Nephron progenitor cell (in vitro differentiated cells): ENCODE data around the gene NHS.

ENCODE experiments used
- DNase-seq: peaks from one replicate; pipeline ENCODE4 v3.0.0; 2021
- H3K27ac Mint-ChIP-seq: 2 replicates; pipeline ENCODE4 v1.8.0; 2021; ENCODE audit warnings: mild to moderate bottlenecking, moderate library complexity, mixed read lengths
- H3K27me3 Mint-ChIP-seq: 2 replicates; pipeline ENCODE4 v1.8.0; 2021; ENCODE audit warnings: mild to moderate bottlenecking, low read depth, mixed read lengths; ENCODE audit not compliant: poor library complexity
- H3K36me3 Mint-ChIP-seq: 2 replicates; pipeline ENCODE4 v1.8.0; 2021; ENCODE audit warnings: low read depth, mixed read lengths
- H3K4me1 Mint-ChIP-seq: 2 replicates; pipeline ENCODE4 v1.8.0; 2021; ENCODE audit warnings: mixed read lengths
- H3K4me3 Mint-ChIP-seq: 2 replicates; pipeline ENCODE4 v1.8.0; 2021; ENCODE audit warnings: mild to moderate bottlenecking, moderate library complexity, mixed read lengths
- H3K9me3 Mint-ChIP-seq: 2 replicates; pipeline ENCODE4 v1.8.0; 2021; ENCODE audit warnings: mild to moderate bottlenecking, moderate library complexity, mixed read lengths
- CTCF ChIP-seq: fragments of 200-600 bp; sonication (generic); IDR thresholded peaks from 2 replicates; pipeline ENCODE4 v1.5.0; 2021; ENCODE audit warnings: antibody characterized with exemption

The NHS gene

GRCh38 chrX:17685026-17685425, 310.0 kb downstream of the NHS start:
- peaks cover 12% of the 10 kb centered on the region for H3K27me3 Mint-ChIP-seq
- no peak overlapping the region for H3K4me3 Mint-ChIP-seq
- peaks cover 34% of the 10 kb centered on the region for H3K4me1 Mint-ChIP-seq
- H3K36me3 Mint-ChIP-seq = peaks cover 5% of the 10 kb centered on the region
- TF ChIP-seq CTCF = no peak
- no peaks in the 10 kb centered on the region for H3K9me3 Mint-ChIP-seq
- DNase-seq = no peak
- H3K27ac Mint-ChIP-seq = peak overlapping the region; percentile 21

- Mint-ChIP-seq H3K4me3 (no peak overlapping the region), H3K4me1 (peaks cover 48% of the 10 kb centered on the region), H3K9me3 (no peaks in the 10 kb centered on the region), H3K36me3 (peaks cover 5% of the 10 kb centered on the region), H3K27me3 (peaks cover 6% of the 10 kb centered on the region), H3K27ac (no peak overlapping the region)
- no peak for TF ChIP-seq CTCF
- DNase-seq = no peak
These were observed 312.6 kb downstream of the NHS start for GRCh38 chrX:17687648-17688047.

GRCh38 chrX:17689971-17690409, 315.0 kb downstream of the NHS start:
- Mint-ChIP-seq H3K27me3 (peaks cover 6% of the 10 kb centered on the region), H3K27ac (no peak overlapping the region), H3K9me3 (no peaks in the 10 kb centered on the region), H3K36me3 (peaks cover 8% of the 10 kb centered on the region), H3K4me3 (no peak overlapping the region), H3K4me1 (peaks cover 56% of the 10 kb centered on the region)
- peak; percentile 54 for DNase-seq
- TF ChIP-seq CTCF = peak; percentile 83

GRCh38 chrX:17692709-17693346, 317.8 kb downstream of the NHS start:
- no peak for TF ChIP-seq CTCF
- DNase-seq = peak; percentile 64

GRCh38 chrX:17697191-17697590, 322.2 kb downstream of the NHS start:
- no peak overlapping the region for H3K27ac Mint-ChIP-seq
- peaks cover 18% of the 10 kb centered on the region for H3K36me3 Mint-ChIP-seq
- H3K9me3 Mint-ChIP-seq = no peaks in the 10 kb centered on the region
- no peak for TF ChIP-seq CTCF
- no peak overlapping the region for H3K4me3 Mint-ChIP-seq
- no peak for DNase-seq
- peaks cover 18% of the 10 kb centered on the region for H3K4me1 Mint-ChIP-seq
- H3K27me3 Mint-ChIP-seq = no peaks in the 10 kb centered on the region

More at GRCh38 chrX:17692709-17693346, 317.8 kb downstream of the NHS start:
- Mint-ChIP-seq H3K4me3 (no peak overlapping the region), H3K27ac (no peak overlapping the region), H3K36me3 (peaks cover 21% of the 10 kb centered on the region), H3K27me3 (peaks cover 2% of the 10 kb centered on the region), H3K9me3 (no peaks in the 10 kb centered on the region), H3K4me1 (peaks cover 45% of the 10 kb centered on the region)

- Mint-ChIP-seq H3K27me3 (no peaks in the 10 kb centered on the region), H3K4me3 (no peak overlapping the region), H3K9me3 (no peaks in the 10 kb centered on the region), H3K27ac (no peak overlapping the region), H3K36me3 (peaks cover 28% of the 10 kb centered on the region), H3K4me1 (no peaks in the 10 kb centered on the region)
- TF ChIP-seq CTCF = no peak
- no peak for DNase-seq
These were observed 326.0 kb downstream of the NHS start for GRCh38 chrX:17700976-17701375.
